HG03565 (cell line): ENCODE measurements around the gene ING4.

Experiments used
- ATAC-seq: cut with Tn5 transposase; IDR thresholded peaks from one replicate; pipeline ENCODE4 v1.9.1; 2021; ENCODE audit warnings: mild to moderate bottlenecking, moderate library complexity; ENCODE audit not compliant: unreplicated experiment

Gene ING4

GRCh38 chr12:6688543-6688998, 25.7 kb upstream of the ING4 start:
- no peak for ATAC-seq

GRCh38 chr12:6685814-6686213, 22.9 kb upstream of the ING4 start:
- no peak for ATAC-seq

GRCh38 chr12:6684609-6685008, 21.7 kb upstream of the ING4 start:
- ATAC-seq: no peak

GRCh38 chr12:6676962-6677361, 14.0 kb upstream of the ING4 start:
- ATAC-seq: no peak

- no peak for ATAC-seq
Measured at GRCh38 chr12:6672143-6672542, 9.2 kb upstream of the ING4 start.

GRCh38 chr12:6667559-6668210, 4.8 kb upstream of the ING4 start:
- ATAC-seq: no peak

- ATAC-seq: no peak
Measured at GRCh38 chr12:6666211-6666610, 3.3 kb upstream of the ING4 start.

- no peak for ATAC-seq
Measured at GRCh38 chr12:6664902-6665301, 2.0 kb upstream of the ING4 start.

GRCh38 chr12:6662602-6662905, 365 bp downstream of the ING4 start:
- ATAC-seq: peak; percentile 12

- ATAC-seq: no peak
Measured at GRCh38 chr12:6653987-6654386, 8.9 kb downstream of the ING4 start.

- no peak for ATAC-seq
Measured at GRCh38 chr12:6653342-6653741, 9.6 kb downstream of the ING4 start.

GRCh38 chr12:6652391-6652790, 10.5 kb downstream of the ING4 start:
- ATAC-seq: no peak

- no peak for ATAC-seq
Measured at GRCh38 chr12:6650832-6651231, 12.1 kb downstream of the ING4 start.

GRCh38 chr12:6647083-6647604, 15.8 kb downstream of the ING4 start, which contains the start of gene ACRBP:
TSS of gene ACRBP (minus strand) at chr12:6647432. CDS start at chr12:6647366, 66 bp downstream.
- ATAC-seq: no peak

GRCh38 chr12:6646276-6647082, 16.4 kb downstream of the ING4 start:
- no peak for ATAC-seq

- ATAC-seq: no peak
Measured at GRCh38 chr12:6644903-6645302, 18.0 kb downstream of the ING4 start.

- no peak for ATAC-seq
Measured at GRCh38 chr12:6644257-6644596, 18.7 kb downstream of the ING4 start.

GRCh38 chr12:6643569-6644256, 19.2 kb downstream of the ING4 start:
- no peak for ATAC-seq

GRCh38 chr12:6641131-6641530, 21.8 kb downstream of the ING4 start:
- ATAC-seq: no peak

- no peak for ATAC-seq
Measured at GRCh38 chr12:6640497-6640896, 22.4 kb downstream of the ING4 start.

- ATAC-seq: no peak
Measured at GRCh38 chr12:6639151-6639801, 23.6 kb downstream of the ING4 start.
